Gastrocnemius medialis (tissue), 4 donors: ENCODE measurements around the gene SMPD4.
"Not testable (repeated sequence)": the region's sequence is repeated elsewhere in the genome, so short reads cannot be mapped to it uniquely, and the experiment has no call there.

Source experiments
- CTCF ChIP-seq, 5 experiments: fragments of 450-650 bp in 3 of 5; fragments of 200-600 bp in 2 of 5; sonication (generic) in 2 of 5; IDR thresholded peaks in 4 of 5; conservative IDR thresholded peaks in 1 of 5; 1 replicate in 4 of 5; 2 replicates in 1 of 5; pipeline ENCODE4 v1.5.1; 2016 to 2019; ENCODE audit warnings: antibody characterized with exemption in 5 of 5, mild to moderate bottlenecking in 3 of 5, moderate library complexity in 3 of 5
- POLR2A ChIP-seq, 2 donors: fragments of 450-650 bp; IDR thresholded peaks; one replicate each; pipeline ENCODE4 v1.6.1; 2017; ENCODE audit warnings: antibody characterized with exemption in 2 of 2, mild to moderate bottlenecking in 2 of 2, moderate library complexity in 2 of 2

GRCh38 chr2:130187859-130188792 lies 6.7 kb upstream of the SMPD4 start:
- not testable (repeated sequence) for TF ChIP-seq CTCF (IDR thresholded peaks at IDR 0.05 in 4 of 5, conservative IDR thresholded peaks at IDR 0.05 in 1 of 5); POLR2A (IDR thresholded peaks at IDR 0.05)
